ENCODE measurements around the gene IL2RA. TPM values are rescaled to one million over a fixed set of nuclear protein-coding genes. Genes with fewer than 3 reads are reported as not detected.

The IL2RA gene
- total and polyA plus RNA-seq, 9 of the 15 experiments (the other 6 are each of a cell fraction or from before 2014, with no cell fraction given), result 0.95 TPM; not detected in 8

- TF ChIP-seq TRIM24 (IDR thresholded peaks at IDR 0.05) (no peak), RBM34 (IDR thresholded peaks at IDR 0.05; ENCODE audit: borderline replicate concordance, insufficient read depth, low read length) (no peak), MED1 (CRISPR knock-in tag; IDR thresholded peaks at IDR 0.05; ENCODE audit: borderline replicate concordance) (no peak), MAZ (CRISPR knock-in tag; conservative IDR thresholded peaks at IDR 0.05 in 1 of 2, IDR thresholded peaks at IDR 0.05 in 1 of 2) (no peak), ZNF134 (CRISPR knock-in tag; conservative IDR thresholded peaks at IDR 0.05) (no peak), NELFE (IDR thresholded peaks at IDR 0.05; ENCODE audit: insufficient read depth, insufficient read length) (no peak), MAFK (IDR thresholded peaks at IDR 0.05; ENCODE audit: low read length) (no peak), MYC (IDR thresholded peaks at IDR 0.05; ENCODE audit: low read depth, low read length) (no peak), MYC (CRISPR knock-in tag; IDR thresholded peaks at IDR 0.05; ENCODE audit: borderline replicate concordance, low read depth) (no peak), ARID2 (IDR thresholded peaks at IDR 0.05) (no peak), PCBP2 (IDR thresholded peaks at IDR 0.05; ENCODE audit: low read depth, low read length, poor library complexity, severe bottlenecking) (no peak), BHLHE40 (IDR thresholded peaks at IDR 0.05; ENCODE audit: low read length) (no peak), NFXL1 (CRISPR knock-in tag; IDR thresholded peaks at IDR 0.05) (no peak), L3MBTL2 (IDR thresholded peaks at IDR 0.05) (no peak), PPARD (CRISPR knock-in tag; IDR thresholded peaks at IDR 0.05) (no peak), GTF2A2 (tag; IDR thresholded peaks at IDR 0.05) (no peak), ZNF408 (CRISPR knock-in tag; IDR thresholded peaks at IDR 0.05; ENCODE audit: low read depth) (no peak), SUPT5H (IDR thresholded peaks at IDR 0.05) (no peak), EP400 (IDR thresholded peaks at IDR 0.05) (no peak), KAT8 (IDR thresholded peaks at IDR 0.05; ENCODE audit: low read depth) (no peak), ZNF175 (CRISPR knock-in tag; IDR thresholded peaks at IDR 0.05; ENCODE audit: low read depth) (no peak), FOSL1 (tag; conservative IDR thresholded peaks at IDR 0.05) (0 out of 2 replicates have a peak, but pooled peaks have one; percentile 22), TAF7 (tag; IDR thresholded peaks at IDR 0.05) (no peak), ZNF57 (CRISPR knock-in tag; IDR thresholded peaks at IDR 0.05) (no peak), GABPB2 (CRISPR knock-in tag; conservative IDR thresholded peaks at IDR 0.05) (no peak), SOX6 (IDR thresholded peaks at IDR 0.05) (peak; percentile 33; the same call in 1 of the 2 replicates), ZNF133 (CRISPR knock-in tag; IDR thresholded peaks at IDR 0.05) (no peak)
- TF ChIP-seq, protein P1, sequence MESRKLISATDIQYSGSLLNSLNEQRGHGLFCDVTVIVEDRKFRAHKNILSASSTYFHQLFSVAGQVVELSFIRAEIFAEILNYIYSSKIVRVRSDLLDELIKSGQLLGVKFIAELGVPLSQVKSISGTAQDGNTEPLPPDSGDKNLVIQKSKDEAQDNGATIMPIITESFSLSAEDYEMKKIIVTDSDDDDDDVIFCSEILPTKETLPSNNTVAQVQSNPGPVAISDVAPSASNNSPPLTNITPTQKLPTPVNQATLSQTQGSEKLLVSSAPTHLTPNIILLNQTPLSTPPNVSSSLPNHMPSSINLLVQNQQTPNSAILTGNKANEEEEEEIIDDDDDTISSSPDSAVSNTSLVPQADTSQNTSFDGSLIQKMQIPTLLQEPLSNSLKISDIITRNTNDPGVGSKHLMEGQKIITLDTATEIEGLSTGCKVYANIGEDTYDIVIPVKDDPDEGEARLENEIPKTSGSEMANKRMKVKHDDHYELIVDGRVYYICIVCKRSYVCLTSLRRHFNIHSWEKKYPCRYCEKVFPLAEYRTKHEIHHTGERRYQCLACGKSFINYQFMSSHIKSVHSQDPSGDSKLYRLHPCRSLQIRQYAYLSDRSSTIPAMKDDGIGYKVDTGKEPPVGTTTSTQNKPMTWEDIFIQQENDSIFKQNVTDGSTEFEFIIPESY (CRISPR knock-in tag; IDR thresholded peaks at IDR 0.05), result no peak
- TF ChIP-seq, protein P2, sequence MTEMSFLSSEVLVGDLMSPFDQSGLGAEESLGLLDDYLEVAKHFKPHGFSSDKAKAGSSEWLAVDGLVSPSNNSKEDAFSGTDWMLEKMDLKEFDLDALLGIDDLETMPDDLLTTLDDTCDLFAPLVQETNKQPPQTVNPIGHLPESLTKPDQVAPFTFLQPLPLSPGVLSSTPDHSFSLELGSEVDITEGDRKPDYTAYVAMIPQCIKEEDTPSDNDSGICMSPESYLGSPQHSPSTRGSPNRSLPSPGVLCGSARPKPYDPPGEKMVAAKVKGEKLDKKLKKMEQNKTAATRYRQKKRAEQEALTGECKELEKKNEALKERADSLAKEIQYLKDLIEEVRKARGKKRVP (CRISPR knock-in tag; IDR thresholded peaks at IDR 0.05), result no peak
- TF ChIP-seq, protein P3, sequence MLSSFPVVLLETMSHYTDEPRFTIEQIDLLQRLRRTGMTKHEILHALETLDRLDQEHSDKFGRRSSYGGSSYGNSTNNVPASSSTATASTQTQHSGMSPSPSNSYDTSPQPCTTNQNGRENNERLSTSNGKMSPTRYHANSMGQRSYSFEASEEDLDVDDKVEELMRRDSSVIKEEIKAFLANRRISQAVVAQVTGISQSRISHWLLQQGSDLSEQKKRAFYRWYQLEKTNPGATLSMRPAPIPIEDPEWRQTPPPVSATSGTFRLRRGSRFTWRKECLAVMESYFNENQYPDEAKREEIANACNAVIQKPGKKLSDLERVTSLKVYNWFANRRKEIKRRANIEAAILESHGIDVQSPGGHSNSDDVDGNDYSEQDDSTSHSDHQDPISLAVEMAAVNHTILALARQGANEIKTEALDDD (IDR thresholded peaks at IDR 0.05), result peak; percentile 88
These were observed 24.0 kb downstream of the IL2RA start (continued) for GRCh38 chr10:6038071-6038631.
